ENCODE results near the gene TRMT2A.

TRMT2A gene

GRCh38 chr22:20117633-20118299, 740 bp upstream of the TRMT2A start:
- no peak for DNase-seq (ENCODE audit: low read depth in 2 of 2)

GRCh38 chr22:20116376-20116950, 563 bp downstream of the TRMT2A start:
- no peak for DNase-seq (ENCODE audit: low read depth in 2 of 2)

GRCh38 chr22:20115691-20116375, 1.2 kb downstream of the TRMT2A start, which contains the start of gene RANBP1:
Gene RANBP1, plus strand, starts transcription at chr22:20116104. Its CDS starts 81 bp downstream, at chr22:20116185.
- no peak for DNase-seq (ENCODE audit: low read depth in 2 of 2)

- no peak for DNase-seq (ENCODE audit: low read depth in 2 of 2)
Observed at GRCh38 chr22:20114506-20115475, 2.2 kb downstream of the TRMT2A start.

- DNase-seq (ENCODE audit: low read depth in 2 of 2), result no peak
Observed at GRCh38 chr22:20113551-20114310, 3.3 kb downstream of the TRMT2A start.

GRCh38 chr22:20112623-20113511, 4.2 kb downstream of the TRMT2A start:
- no peak for DNase-seq (ENCODE audit: low read depth in 2 of 2)

GRCh38 chr22:20111689-20112622, 5.1 kb downstream of the TRMT2A start:
- DNase-seq (ENCODE audit: low read depth in 2 of 2), result no peak

- no peak for DNase-seq (ENCODE audit: low read depth in 2 of 2)
Observed at GRCh38 chr22:20111045-20111688, 5.9 kb downstream of the TRMT2A start.

GRCh38 chr22:20110359-20110985, 6.6 kb downstream of the TRMT2A start:
- no peak for DNase-seq (ENCODE audit: low read depth in 2 of 2)

GRCh38 chr22:20109411-20110358, 7.3 kb downstream of the TRMT2A start:
- DNase-seq (ENCODE audit: low read depth in 2 of 2), result no peak

GRCh38 chr22:20108757-20109230, 8.2 kb downstream of the TRMT2A start:
- no peak for DNase-seq (ENCODE audit: low read depth in 2 of 2)

- no peak for DNase-seq (ENCODE audit: low read depth in 2 of 2)
Observed at GRCh38 chr22:20107951-20108756, 8.9 kb downstream of the TRMT2A start.

GRCh38 chr22:20107471-20107901, 9.5 kb downstream of the TRMT2A start:
- DNase-seq (ENCODE audit: low read depth in 2 of 2), result no peak

GRCh38 chr22:20106849-20107237, 10.2 kb downstream of the TRMT2A start:
- no peak for DNase-seq (ENCODE audit: low read depth in 2 of 2)

- DNase-seq (ENCODE audit: low read depth in 2 of 2), result no peak
Observed at GRCh38 chr22:20106205-20106848, 10.7 kb downstream of the TRMT2A start.
